ENCODE measurements around the gene RYR2. TPM values are rescaled to one million over a fixed set of nuclear protein-coding genes. Genes with fewer than 3 reads are reported as not detected.

The RYR2 gene
- total and polyA plus RNA-seq, 2 donors (not counting 1 experiment from before 2014, with no cell fraction given): not detected

DNA sequence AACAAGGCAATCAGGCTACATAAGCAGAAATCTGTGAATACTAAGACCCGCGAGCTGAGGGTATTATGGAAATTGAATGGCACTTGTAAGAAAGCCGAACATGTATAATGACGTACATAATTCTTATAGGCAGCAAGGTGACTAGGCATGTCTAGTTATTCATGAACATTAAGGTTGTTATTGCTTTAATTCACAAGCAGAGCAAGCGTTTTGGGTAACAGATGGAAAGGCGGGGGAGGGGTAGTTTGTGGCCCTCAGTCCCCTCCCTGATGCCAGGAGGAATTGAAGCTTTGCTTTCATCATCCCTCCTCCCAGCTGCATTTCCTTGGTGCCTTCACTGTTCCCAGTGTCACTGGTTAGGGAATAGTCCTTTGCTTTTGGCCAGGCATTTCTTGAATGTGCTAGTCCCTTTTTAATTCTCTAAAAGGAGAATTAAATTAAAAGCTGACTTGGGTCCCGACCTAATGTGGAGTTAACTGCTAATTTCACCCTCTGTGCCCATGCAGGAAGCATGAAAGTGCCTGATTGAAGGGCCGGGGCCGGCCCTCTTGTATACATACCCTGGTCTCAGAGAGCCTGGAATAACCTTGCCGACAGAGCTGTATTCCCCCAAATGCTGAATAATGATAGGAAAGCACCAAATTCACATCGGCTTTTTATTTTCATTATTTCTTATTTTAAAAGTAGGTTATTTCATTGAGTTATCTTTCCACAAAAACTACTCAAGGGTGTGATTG is 42.5 kb downstream of the RYR2 start:
- Mint-ChIP-seq H3K27ac (no peak overlapping the region), H3K27me3 (no peaks in the 10 kb centered on the region), H3K4me3 (no peak overlapping the region), H3K4me1 (no peaks in the 10 kb centered on the region), H3K9me3 (ENCODE audit: insufficient read depth) (no peaks in the 10 kb centered on the region)
- TF ChIP-seq EZH2 (IDR thresholded peaks at IDR 0.05; ENCODE audit: borderline replicate concordance, insufficient read depth, low read depth, low read length, poor library complexity, severe bottlenecking): no peak
- TF ChIP-seq, protein P1, sequence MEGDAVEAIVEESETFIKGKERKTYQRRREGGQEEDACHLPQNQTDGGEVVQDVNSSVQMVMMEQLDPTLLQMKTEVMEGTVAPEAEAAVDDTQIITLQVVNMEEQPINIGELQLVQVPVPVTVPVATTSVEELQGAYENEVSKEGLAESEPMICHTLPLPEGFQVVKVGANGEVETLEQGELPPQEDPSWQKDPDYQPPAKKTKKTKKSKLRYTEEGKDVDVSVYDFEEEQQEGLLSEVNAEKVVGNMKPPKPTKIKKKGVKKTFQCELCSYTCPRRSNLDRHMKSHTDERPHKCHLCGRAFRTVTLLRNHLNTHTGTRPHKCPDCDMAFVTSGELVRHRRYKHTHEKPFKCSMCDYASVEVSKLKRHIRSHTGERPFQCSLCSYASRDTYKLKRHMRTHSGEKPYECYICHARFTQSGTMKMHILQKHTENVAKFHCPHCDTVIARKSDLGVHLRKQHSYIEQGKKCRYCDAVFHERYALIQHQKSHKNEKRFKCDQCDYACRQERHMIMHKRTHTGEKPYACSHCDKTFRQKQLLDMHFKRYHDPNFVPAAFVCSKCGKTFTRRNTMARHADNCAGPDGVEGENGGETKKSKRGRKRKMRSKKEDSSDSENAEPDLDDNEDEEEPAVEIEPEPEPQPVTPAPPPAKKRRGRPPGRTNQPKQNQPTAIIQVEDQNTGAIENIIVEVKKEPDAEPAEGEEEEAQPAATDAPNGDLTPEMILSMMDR (IDR thresholded peaks at IDR 0.05): no peak
- H3K27me3 ChIP-seq (replicated peaks in 1 of 4; ENCODE audit: control extremely low read depth in 1 of 4, control insufficient read depth in 3 of 4, insufficient read depth in 4 of 4, low read length in 3 of 4): no peaks in the 10 kb centered on the region
- H3K4me1 ChIP-seq (ENCODE audit: control insufficient read depth in 2 of 2, insufficient read depth in 2 of 2, low read length in 2 of 2): no peaks in the 10 kb centered on the region
- 78% methylated on average over 8 of the region's 11 CpGs for WGBS (ENCODE audit: insufficient coverage)
- POLR2A ChIA-PET: no interaction called here
- no peak overlapping the region for H3K9ac ChIP-seq (ENCODE audit: low read length)
- H3K4me3 ChIP-seq (ENCODE audit: control extremely low read depth in 1 of 5, extremely low read depth in 1 of 5, insufficient read depth in 1 of 5, low read depth in 2 of 5, low read length in 4 of 5): no peak overlapping the region
- CTCF ChIA-PET: no interaction called here
- peaks cover 0 to 2% (median 0%) of the 10 kb centered on the region in 3 donors for H3K9me3 ChIP-seq (ENCODE audit: control extremely low read depth in 1 of 3, control insufficient read depth in 2 of 3, insufficient read depth in 1 of 3, low read length in 2 of 3)
- H2AFZ ChIP-seq (ENCODE audit: insufficient read depth, low read depth, low read length, poor library complexity, severe bottlenecking): no peak overlapping the region
- DNase-seq (no peak), ATAC-seq (ENCODE audit: low read depth) (no peak)
- H3K79me2 ChIP-seq (ENCODE audit: control insufficient read depth, insufficient read depth, low read length): no peaks in the 10 kb centered on the region
- H3K27ac ChIP-seq (ENCODE audit: low read length in 2 of 2): no peak overlapping the region
- H3K36me3 ChIP-seq (replicated peaks in 1 of 2; ENCODE audit: control extremely low read depth in 1 of 2, control insufficient read depth in 1 of 2, extremely low read depth in 1 of 2, insufficient read depth in 2 of 2, low read length in 1 of 2): no peaks in the 10 kb centered on the region
- intact Hi-C loops (cut with micrococcal nuclease): no loop called here
- H3K4me2 ChIP-seq (replicated peaks; ENCODE audit: low read depth, low read length, poor library complexity, severe bottlenecking): no peak overlapping the region
- H4K20me1 ChIP-seq (ENCODE audit: control insufficient read depth, insufficient read depth, low read length, poor library complexity, severe bottlenecking): no peaks in the 10 kb centered on the region

DNA sequence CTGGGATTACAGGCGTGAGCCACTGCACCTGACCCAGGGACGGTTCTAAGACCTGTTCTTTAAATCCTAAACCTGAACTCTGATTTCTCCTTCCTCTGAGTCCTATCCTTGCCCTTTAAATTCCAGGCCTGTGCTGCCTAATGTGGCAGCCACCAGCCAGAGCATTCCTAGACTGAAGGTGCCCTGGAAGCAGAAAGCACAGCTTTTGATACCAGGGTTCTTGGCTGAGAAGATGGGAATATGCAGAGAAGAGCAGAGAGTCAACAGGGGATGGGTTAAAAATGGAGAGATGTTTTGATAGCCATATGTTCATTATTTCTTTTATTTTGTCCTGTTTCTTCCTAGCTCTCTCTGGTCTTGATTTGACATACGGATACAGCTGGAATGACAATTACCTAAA is 49.7 kb downstream of the RYR2 start:
- TF ChIP-seq, protein P1 (IDR thresholded peaks at IDR 0.05): no peak
- no peak for TF ChIP-seq EZH2 (IDR thresholded peaks at IDR 0.05; ENCODE audit: borderline replicate concordance, insufficient read depth, low read depth, low read length, poor library complexity, severe bottlenecking)
- no peak for DNase-seq
- no peaks in the 10 kb centered on the region for H3K79me2 ChIP-seq (ENCODE audit: control insufficient read depth, insufficient read depth, low read length)
- no peak for ATAC-seq (ENCODE audit: low read depth)
- H3K27me3 Mint-ChIP-seq: no peaks in the 10 kb centered on the region
- H3K4me1 ChIP-seq (ENCODE audit: control insufficient read depth in 2 of 2, insufficient read depth in 2 of 2, low read length in 2 of 2): no peaks in the 10 kb centered on the region
- H3K4me2 ChIP-seq (replicated peaks; ENCODE audit: low read depth, low read length, poor library complexity, severe bottlenecking): no peak overlapping the region
- no peak overlapping the region for H3K27ac ChIP-seq (ENCODE audit: low read length in 2 of 2)
- H3K9ac ChIP-seq (ENCODE audit: low read length): no peak overlapping the region
- H3K4me3 Mint-ChIP-seq: no peak overlapping the region
- H3K4me3 ChIP-seq (ENCODE audit: control extremely low read depth in 1 of 5, extremely low read depth in 1 of 5, insufficient read depth in 1 of 5, low read depth in 2 of 5, low read length in 4 of 5): no peak overlapping the region
- POLR2A ChIA-PET: no interaction called here
- H3K9me3 Mint-ChIP-seq (ENCODE audit: insufficient read depth): no peaks in the 10 kb centered on the region
- no peaks in the 10 kb centered on the region for H3K4me1 Mint-ChIP-seq
- H3K27ac Mint-ChIP-seq: no peak overlapping the region
- intact Hi-C loops (cut with micrococcal nuclease): no loop called here
- CTCF ChIA-PET: no interaction called here
- WGBS (ENCODE audit: insufficient coverage): 94% methylated on average over 2 of the region's 3 CpGs
- H3K36me3 ChIP-seq (replicated peaks in 1 of 2; ENCODE audit: control extremely low read depth in 1 of 2, control insufficient read depth in 1 of 2, extremely low read depth in 1 of 2, insufficient read depth in 2 of 2, low read length in 1 of 2): no peaks in the 10 kb centered on the region
- no peaks in the 10 kb centered on the region for H3K9me3 ChIP-seq (ENCODE audit: control extremely low read depth in 1 of 3, control insufficient read depth in 2 of 3, insufficient read depth in 1 of 3, low read length in 2 of 3)
- no peaks in the 10 kb centered on the region for H3K27me3 ChIP-seq (replicated peaks in 1 of 4; ENCODE audit: control extremely low read depth in 1 of 4, control insufficient read depth in 3 of 4, insufficient read depth in 4 of 4, low read length in 3 of 4)
- no peaks in the 10 kb centered on the region for H4K20me1 ChIP-seq (ENCODE audit: control insufficient read depth, insufficient read depth, low read length, poor library complexity, severe bottlenecking)
- H2AFZ ChIP-seq (ENCODE audit: insufficient read depth, low read depth, low read length, poor library complexity, severe bottlenecking): no peak overlapping the region
